ENCODE results near the gene NPPB.

Gene NPPB

DNA sequence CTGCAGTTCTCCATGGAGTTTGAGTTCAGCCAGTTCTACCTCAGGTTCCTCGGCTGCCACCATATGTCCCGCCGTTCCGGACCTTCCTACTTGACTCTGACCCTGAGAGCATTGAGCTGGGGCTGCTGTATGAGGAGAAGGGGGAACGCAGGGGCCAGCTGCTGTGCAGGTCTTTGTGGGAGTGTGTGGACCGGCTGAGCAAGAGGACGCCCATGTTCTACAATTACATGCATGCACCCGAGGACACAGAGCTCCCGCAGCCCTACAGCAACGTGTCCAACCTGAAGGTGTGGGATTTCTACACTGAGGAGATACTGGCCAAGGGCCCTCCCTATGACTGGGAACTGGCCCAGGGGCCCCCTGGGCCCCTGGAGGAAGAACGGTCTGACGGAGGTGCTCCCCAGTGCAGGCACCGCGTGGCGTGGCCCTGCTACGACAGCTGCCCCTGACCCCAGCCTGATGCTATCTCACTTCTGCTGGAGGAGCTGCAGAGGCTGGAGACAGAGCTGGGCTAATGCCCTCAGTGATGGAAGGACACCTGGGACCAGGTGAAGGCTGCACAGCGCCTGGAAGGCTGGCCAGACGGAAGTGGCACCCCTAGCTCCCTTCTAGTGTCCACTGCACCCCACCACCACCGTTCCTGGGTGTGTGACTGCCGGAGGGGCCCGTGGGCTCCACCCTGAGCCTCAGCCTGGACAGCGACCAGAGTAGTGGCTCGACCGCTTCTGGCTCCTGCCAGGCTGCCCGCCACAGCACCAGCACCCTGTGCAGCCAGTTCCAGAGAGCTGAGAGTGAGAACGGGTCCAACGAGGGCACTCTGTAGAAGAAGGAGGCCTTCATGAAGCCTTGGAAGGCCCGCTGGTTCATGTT is 20.8 kb upstream of the NPPB start:
- peaks cover 6% of the 10 kb centered on the region for H3K27me3 ChIP-seq (ENCODE audit: control insufficient read depth, insufficient read depth, low read length)
- H3K4me3 ChIP-seq (ENCODE audit: low read length), result no peak overlapping the region
- H3K9me3 ChIP-seq (ENCODE audit: control insufficient read depth, low read length), result no peaks in the 10 kb centered on the region
- peaks cover 30% of the 10 kb centered on the region for H3K4me1 ChIP-seq (ENCODE audit: control insufficient read depth, insufficient read depth, low read length)
- no peaks in the 10 kb centered on the region for H3K36me3 ChIP-seq (ENCODE audit: control insufficient read depth, insufficient read depth, low read length)
- H3K9ac ChIP-seq (ENCODE audit: low read length), result no peak overlapping the region

DNA sequence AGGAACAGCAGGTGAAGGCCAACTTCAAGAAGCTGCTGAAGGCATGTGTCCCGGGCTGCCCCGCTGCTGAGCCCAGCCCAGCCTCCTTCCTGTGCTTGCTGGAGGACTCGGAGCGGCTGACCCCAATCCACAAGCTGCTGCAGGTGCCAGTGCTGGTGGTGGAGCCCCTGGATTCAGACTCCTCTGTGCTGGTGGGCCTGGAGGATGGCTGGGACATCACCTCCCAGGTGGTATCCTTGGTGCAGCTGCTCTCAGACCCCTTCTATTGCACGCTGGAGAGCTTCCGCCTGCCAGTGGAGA is 20.1 kb upstream of the NPPB start:
- no peaks in the 10 kb centered on the region for H3K36me3 ChIP-seq (ENCODE audit: control insufficient read depth, insufficient read depth, low read length)
- H3K9ac ChIP-seq (ENCODE audit: low read length), result no peak overlapping the region
- H3K9me3 ChIP-seq (ENCODE audit: control insufficient read depth, low read length), result no peaks in the 10 kb centered on the region
- H3K4me3 ChIP-seq (ENCODE audit: low read length), result no peak overlapping the region
- H3K27me3 ChIP-seq (ENCODE audit: control insufficient read depth, insufficient read depth, low read length), result peaks cover 10% of the 10 kb centered on the region
- peaks cover 30% of the 10 kb centered on the region for H3K4me1 ChIP-seq (ENCODE audit: control insufficient read depth, insufficient read depth, low read length)

DNA sequence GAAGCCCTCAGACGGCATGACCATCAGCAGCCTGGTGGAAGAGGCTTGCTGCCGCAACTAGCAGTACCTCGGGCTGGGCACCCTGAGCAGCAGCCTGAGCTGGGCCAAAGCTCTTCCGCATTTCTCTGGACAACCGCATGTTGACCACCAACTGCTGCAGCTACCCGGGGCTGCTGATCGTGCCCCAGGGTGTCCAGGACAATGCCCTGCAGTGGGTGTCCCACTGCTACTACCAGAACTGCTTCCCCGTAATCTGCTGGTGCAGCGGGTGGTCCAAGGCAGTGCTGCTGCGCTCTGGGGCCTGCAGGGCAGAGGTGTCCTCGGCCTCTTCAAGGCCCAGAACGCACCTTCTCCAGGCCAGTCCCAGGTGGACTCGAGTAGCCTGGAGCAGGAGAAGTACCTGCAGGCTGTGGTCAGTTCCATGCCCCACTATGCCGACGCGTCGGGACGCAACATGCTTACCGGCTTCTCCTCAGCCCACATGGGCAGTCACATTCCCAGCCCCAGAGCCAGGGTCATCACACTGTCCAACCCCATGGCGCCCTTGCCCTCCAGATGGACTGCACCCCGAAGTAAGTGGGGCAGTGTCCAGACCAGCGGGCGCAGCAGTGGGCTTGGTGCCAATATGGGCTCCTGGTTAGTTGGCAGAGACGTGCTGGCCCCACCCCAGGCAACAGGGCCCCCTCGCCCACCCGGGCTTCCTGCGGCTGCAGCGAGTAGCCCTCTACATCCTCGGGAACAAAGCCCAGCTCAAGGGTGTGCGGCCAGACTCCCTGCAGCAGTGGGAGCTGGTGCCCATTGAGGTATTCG is 19.5 kb upstream of the NPPB start:
- H3K4me1 ChIP-seq (ENCODE audit: control insufficient read depth, insufficient read depth, low read length), result peaks cover 29% of the 10 kb centered on the region
- no peaks in the 10 kb centered on the region for H3K36me3 ChIP-seq (ENCODE audit: control insufficient read depth, insufficient read depth, low read length)
- H3K9me3 ChIP-seq (ENCODE audit: control insufficient read depth, low read length), result no peaks in the 10 kb centered on the region
- no peak overlapping the region for H3K4me3 ChIP-seq (ENCODE audit: low read length)
- H3K27me3 ChIP-seq (ENCODE audit: control insufficient read depth, insufficient read depth, low read length), result peaks cover 10% of the 10 kb centered on the region
- H3K9ac ChIP-seq (ENCODE audit: low read length), result no peak overlapping the region

DNA sequence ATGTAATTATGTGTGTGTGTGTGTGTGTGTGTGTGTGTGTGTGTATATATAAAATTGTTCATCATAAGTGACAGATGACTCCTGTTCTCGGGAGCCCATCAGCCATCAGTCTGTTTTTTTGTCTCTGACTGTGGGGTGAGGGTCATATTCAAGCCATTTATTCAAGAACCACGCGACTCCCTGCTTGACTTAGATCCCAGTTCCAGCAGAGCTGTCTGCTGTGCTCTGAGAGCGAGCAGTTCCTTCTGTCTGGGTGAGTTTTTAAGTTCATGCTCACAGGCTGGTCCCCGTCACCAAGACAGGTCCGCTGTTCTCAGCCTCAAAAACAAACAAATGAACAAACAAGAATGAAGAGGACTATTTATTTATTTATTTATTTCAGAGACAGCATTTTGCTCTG is 18.3 kb upstream of the NPPB start:
- peaks cover 18% of the 10 kb centered on the region for H3K4me1 ChIP-seq (ENCODE audit: control insufficient read depth, insufficient read depth, low read length)
- H3K27me3 ChIP-seq (ENCODE audit: control insufficient read depth, insufficient read depth, low read length), result peaks cover 10% of the 10 kb centered on the region
- no peaks in the 10 kb centered on the region for H3K36me3 ChIP-seq (ENCODE audit: control insufficient read depth, insufficient read depth, low read length)
- no peak overlapping the region for H3K4me3 ChIP-seq (ENCODE audit: low read length)
- H3K9me3 ChIP-seq (ENCODE audit: control insufficient read depth, low read length), result no peaks in the 10 kb centered on the region
- H3K9ac ChIP-seq (ENCODE audit: low read length), result no peak overlapping the region

DNA sequence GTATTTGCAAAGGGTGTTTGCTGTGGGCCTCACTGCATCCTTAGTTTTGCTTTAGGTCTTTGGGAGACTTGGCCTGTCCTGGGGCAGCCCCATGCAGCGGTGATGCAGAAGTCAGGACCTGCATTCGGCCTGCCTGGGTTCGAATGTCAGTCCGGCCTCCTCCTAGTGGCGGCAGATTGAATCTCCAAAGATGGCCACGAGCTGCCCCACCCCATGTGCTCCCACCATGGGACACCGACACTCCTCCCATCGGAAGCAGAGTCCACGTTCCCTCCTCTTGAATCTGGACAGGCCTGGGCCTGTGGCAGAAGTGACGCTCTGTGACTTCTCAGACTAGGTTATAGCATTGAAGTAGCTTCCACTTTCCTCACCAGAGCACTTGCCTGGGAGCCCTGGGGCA is 16.3 kb upstream of the NPPB start:
- H3K9ac ChIP-seq (ENCODE audit: low read length), result no peak overlapping the region
- no peaks in the 10 kb centered on the region for H3K9me3 ChIP-seq (ENCODE audit: control insufficient read depth, low read length)
- H3K4me3 ChIP-seq (ENCODE audit: low read length), result no peak overlapping the region
- peaks cover 2% of the 10 kb centered on the region for H3K4me1 ChIP-seq (ENCODE audit: control insufficient read depth, insufficient read depth, low read length)
- no peaks in the 10 kb centered on the region for H3K36me3 ChIP-seq (ENCODE audit: control insufficient read depth, insufficient read depth, low read length)
- H3K27me3 ChIP-seq (ENCODE audit: control insufficient read depth, insufficient read depth, low read length), result peaks cover 10% of the 10 kb centered on the region

DNA sequence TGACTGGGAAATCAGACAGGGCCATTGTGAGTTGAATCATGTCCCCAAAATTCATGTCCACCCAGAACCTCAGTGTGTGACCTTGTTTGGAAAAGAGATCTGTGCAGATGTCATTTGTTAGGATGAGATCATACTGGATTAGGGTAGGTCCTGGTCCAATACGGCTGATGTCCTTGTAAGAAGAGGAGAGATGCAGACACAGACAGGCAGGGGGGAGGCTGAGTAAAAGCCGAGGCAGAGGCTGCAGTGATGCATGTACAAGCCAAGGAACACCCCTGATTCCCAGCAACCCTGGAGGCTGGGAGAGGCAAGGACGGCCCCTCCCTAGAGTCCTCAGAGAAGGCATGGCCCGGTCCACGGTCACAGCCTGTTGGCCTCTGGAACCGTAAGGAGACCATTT is 15.9 kb upstream of the NPPB start:
- Histone ChIP-seq H3K9ac (ENCODE audit: low read length) (no peak overlapping the region), H3K9me3 (ENCODE audit: control insufficient read depth, low read length) (no peaks in the 10 kb centered on the region), H3K36me3 (ENCODE audit: control insufficient read depth, insufficient read depth, low read length) (no peaks in the 10 kb centered on the region), H3K4me1 (ENCODE audit: control insufficient read depth, insufficient read depth, low read length) (no peaks in the 10 kb centered on the region), H3K27me3 (ENCODE audit: control insufficient read depth, insufficient read depth, low read length) (peaks cover 10% of the 10 kb centered on the region), H3K4me3 (ENCODE audit: low read length) (no peak overlapping the region)

DNA sequence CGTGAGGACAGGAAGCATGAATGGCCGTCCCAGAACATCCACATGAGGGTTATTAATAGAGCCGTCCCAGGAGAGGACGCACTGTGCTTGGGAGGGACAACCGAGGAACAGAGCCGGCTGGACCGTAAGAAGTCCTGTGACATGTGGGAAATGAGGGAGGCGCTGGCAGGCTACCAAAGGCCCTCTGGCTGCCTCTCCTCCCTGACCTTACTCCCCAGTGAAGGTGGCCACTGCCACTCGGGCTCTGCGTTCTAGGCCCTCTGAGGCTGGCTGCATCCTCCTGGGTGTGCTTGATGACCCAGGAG is 15.5 kb upstream of the NPPB start:
- H3K9me3 ChIP-seq (ENCODE audit: control insufficient read depth, low read length), result no peaks in the 10 kb centered on the region
- peaks cover 10% of the 10 kb centered on the region for H3K27me3 ChIP-seq (ENCODE audit: control insufficient read depth, insufficient read depth, low read length)
- H3K36me3 ChIP-seq (ENCODE audit: control insufficient read depth, insufficient read depth, low read length), result no peaks in the 10 kb centered on the region
- H3K4me1 ChIP-seq (ENCODE audit: control insufficient read depth, insufficient read depth, low read length), result no peaks in the 10 kb centered on the region
- no peak overlapping the region for H3K4me3 ChIP-seq (ENCODE audit: low read length)
- no peak overlapping the region for H3K9ac ChIP-seq (ENCODE audit: low read length)

DNA sequence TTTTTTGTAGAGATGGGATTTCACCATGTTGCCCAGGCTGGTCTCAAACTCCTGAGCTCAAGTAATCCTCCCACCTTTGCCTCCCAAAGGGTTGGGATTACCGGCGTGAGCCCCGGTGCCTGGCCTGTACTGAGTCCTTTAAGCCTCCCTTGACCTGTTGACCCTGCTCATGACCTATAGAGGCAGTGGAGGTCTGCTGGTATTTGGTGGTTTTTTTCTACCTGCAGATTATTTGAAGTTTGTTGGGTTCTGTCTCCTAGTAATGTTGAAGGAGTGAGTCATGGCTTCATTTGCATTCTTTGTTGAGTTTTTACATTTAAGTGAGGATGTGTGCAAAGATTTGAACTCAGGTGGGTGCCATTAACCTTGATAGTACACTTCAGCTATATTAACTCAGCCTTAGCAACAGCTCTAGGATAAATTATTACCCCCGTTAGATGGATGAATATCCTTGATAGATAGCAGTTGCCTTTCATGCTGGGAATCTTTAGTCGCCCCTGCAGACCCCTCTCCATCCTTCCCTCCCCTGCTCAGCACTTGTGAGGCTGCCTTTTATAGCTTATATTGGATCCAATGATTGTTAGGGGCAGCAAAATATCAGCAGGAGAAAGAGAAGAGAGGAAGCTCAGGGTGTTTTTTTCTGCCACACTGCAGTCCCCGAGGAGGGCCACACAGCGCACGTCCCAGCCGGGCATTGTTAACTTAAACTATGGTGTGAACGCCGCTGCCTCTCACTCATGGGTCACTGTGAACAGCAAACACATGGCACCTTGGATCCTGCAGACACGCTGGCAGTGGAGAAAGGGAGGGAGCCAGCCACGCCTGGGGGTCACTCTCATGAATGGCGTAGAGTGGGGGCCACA is 14.9 kb upstream of the NPPB start:
- no peak overlapping the region for H3K9ac ChIP-seq (ENCODE audit: low read length)
- H3K4me3 ChIP-seq (ENCODE audit: low read length), result no peak overlapping the region
- H3K4me1 ChIP-seq (ENCODE audit: control insufficient read depth, insufficient read depth, low read length), result no peaks in the 10 kb centered on the region
- no peaks in the 10 kb centered on the region for H3K9me3 ChIP-seq (ENCODE audit: control insufficient read depth, low read length)
- H3K27me3 ChIP-seq (ENCODE audit: control insufficient read depth, insufficient read depth, low read length), result peaks cover 5% of the 10 kb centered on the region
- H3K36me3 ChIP-seq (ENCODE audit: control insufficient read depth, insufficient read depth, low read length), result no peaks in the 10 kb centered on the region

DNA sequence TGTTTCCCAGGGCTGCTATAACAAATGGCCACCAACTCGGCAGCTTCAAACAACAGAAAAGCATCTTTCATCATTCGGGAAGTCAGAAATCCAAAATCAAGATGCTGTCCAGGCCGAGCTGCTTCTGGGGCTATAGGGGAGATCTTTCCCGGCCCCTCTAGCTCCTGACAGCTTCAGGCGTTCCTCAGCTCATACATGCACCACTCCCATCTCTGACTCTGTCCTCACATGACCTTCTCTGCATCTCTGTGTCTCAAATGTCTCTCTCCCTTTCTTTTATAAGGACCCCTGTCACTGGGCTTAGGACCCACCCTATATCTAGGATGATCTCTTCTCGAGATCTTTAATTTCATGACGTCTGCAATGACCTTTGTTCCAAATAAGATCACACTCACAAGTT is 13.8 kb upstream of the NPPB start:
- Histone ChIP-seq H3K36me3 (ENCODE audit: control insufficient read depth, insufficient read depth, low read length) (no peaks in the 10 kb centered on the region), H3K9ac (ENCODE audit: low read length) (no peak overlapping the region), H3K27me3 (ENCODE audit: control insufficient read depth, insufficient read depth, low read length) (peaks cover 5% of the 10 kb centered on the region), H3K4me1 (ENCODE audit: control insufficient read depth, insufficient read depth, low read length) (no peaks in the 10 kb centered on the region), H3K9me3 (ENCODE audit: control insufficient read depth, low read length) (no peaks in the 10 kb centered on the region), H3K4me3 (ENCODE audit: low read length) (no peak overlapping the region)

DNA sequence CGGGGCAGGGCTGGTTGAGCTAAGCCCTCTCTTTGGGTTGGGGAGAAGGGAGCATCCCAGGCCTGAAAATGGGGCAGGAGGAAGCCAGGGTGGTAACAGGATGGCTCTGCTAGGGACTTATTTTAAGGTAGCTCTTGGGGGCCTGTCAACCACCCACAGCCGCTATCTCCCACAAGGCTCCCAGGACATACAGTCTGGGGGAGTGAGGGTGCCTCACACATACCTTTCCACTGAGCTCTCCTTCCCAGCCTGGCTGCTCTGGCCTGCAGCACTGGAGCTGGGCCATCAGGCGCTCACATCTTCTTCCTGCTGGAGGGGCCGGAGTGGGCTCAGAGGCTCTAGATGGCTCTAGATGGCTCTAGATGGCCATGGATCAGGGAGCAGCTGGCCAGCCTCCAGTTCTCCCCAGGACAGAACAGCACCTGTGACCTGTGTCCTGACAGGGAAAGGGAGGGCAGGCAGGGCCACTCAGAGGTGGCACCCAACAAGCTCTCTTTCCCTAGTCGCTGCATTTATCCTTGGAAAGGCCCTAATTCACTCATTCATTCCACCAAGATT is 11.0 kb upstream of the NPPB start:
- no peaks in the 10 kb centered on the region for H3K36me3 ChIP-seq (ENCODE audit: control insufficient read depth, insufficient read depth, low read length)
- no peaks in the 10 kb centered on the region for H3K9me3 ChIP-seq (ENCODE audit: control insufficient read depth, low read length)
- no peak overlapping the region for H3K4me3 ChIP-seq (ENCODE audit: low read length)
- peaks cover 5% of the 10 kb centered on the region for H3K27me3 ChIP-seq (ENCODE audit: control insufficient read depth, insufficient read depth, low read length)
- no peak overlapping the region for H3K9ac ChIP-seq (ENCODE audit: low read length)
- no peaks in the 10 kb centered on the region for H3K4me1 ChIP-seq (ENCODE audit: control insufficient read depth, insufficient read depth, low read length)

DNA sequence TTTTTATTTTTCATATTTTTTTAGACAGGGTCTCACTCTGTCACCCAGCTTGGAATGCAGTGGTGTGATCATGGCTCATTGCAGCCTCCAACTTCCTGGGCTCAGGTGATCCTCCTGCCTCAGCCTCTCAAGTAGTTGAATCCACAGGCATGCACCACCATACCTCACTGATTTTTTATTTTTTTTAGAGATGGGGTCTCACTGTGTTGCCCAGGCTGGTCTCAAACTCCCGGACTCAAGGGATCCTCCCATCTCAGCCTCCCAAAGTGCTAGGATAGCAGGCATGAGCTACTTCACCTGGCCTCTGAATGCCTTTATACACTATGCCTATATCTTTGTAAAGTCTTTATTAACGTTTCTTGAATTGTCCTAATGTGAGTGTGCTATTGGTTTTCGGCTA is 10.4 kb upstream of the NPPB start:
- Histone ChIP-seq H3K27me3 (ENCODE audit: control insufficient read depth, insufficient read depth, low read length) (peaks cover under 1% of the 10 kb centered on the region), H3K4me1 (ENCODE audit: control insufficient read depth, insufficient read depth, low read length) (no peaks in the 10 kb centered on the region), H3K9me3 (ENCODE audit: control insufficient read depth, low read length) (no peaks in the 10 kb centered on the region), H3K4me3 (ENCODE audit: low read length) (no peak overlapping the region), H3K36me3 (ENCODE audit: control insufficient read depth, insufficient read depth, low read length) (no peaks in the 10 kb centered on the region), H3K9ac (ENCODE audit: low read length) (no peak overlapping the region)
